ENCODE data around the gene IVL.

IVL gene

DNA sequence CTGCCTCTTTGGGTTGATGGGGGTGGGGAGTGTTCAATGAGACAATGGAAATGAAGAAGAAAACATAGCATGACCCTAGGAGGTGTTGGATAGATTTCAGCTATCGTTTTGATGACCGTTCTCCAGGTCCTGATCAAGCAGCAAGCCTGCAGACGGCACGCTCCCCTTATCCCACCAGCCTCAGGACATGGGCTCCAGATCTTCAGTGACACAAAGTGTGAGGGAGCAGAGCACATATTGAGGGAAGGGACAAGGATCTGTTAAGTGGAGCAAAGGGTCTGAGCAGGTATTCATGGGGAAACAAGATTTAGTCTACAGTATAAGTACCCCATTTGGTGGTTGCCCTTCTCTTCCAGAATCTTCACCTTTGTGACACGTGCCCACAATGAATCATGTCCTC lies 43.4 kb downstream of the IVL start:
- DNase-seq (ENCODE audit: low read depth in 2 of 2): no peak

DNA sequence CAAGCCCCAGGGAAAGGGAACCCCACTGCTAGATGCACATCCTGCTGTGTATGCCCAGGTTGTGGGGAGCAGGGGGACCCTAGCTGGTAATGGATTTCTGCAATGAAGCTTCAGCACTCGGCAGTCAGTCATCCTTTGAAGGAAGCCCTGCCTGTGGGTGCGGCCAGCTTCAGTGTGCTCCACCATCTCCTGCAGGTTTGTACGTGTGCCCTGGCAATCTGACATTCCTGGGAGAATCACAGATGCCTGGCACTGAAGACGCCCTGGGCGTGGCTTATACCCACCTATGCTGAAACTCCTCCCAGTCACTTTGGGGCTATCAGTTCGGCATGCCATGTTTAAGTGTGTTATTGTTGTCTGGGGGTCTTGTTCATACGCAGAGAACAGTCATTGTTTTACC lies 45.4 kb downstream of the IVL start:
- DNase-seq (ENCODE audit: low read depth in 2 of 2): no peak

DNA sequence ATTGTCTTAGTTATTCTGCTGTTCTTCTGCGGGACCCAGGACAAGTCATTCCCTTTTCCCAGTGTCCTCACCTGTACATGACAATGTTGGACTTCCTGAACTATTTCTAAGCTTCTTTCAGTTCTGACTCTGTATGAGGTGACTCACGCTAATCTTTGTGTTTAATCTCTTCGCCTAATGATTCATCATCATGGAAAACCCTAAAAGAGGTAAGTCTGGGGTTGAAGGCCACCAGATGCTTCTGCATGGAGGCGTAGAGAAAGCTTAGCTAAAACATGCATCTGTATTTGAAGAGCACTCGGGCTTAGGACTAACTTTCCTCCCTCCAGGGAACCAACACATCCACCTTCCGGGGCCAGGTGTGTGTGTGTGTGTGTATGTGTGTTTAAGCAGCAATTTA lies 46.1 kb downstream of the IVL start:
- DNase-seq (ENCODE audit: low read depth in 2 of 2): no peak

DNA sequence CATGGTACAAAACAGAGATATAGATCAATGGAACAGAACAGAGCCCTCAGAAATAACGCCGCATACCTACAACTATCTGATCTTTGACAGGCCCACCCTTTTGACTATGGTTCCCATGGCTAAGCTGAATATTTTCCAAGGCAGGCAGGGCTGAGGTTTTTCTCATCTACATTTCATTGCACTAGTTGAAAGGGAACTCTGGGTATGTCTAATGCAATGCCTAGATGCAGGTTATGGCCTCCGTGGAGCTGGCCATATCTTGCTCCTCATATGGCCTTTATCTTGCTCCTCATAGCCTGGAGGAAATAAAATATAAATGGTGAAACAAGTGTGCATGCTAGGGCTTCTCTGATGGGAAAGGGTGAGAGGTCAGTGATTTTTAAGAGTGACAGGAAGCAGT lies 49.2 kb downstream of the IVL start:
- no peak for DNase-seq (ENCODE audit: low read depth in 2 of 2)

DNA sequence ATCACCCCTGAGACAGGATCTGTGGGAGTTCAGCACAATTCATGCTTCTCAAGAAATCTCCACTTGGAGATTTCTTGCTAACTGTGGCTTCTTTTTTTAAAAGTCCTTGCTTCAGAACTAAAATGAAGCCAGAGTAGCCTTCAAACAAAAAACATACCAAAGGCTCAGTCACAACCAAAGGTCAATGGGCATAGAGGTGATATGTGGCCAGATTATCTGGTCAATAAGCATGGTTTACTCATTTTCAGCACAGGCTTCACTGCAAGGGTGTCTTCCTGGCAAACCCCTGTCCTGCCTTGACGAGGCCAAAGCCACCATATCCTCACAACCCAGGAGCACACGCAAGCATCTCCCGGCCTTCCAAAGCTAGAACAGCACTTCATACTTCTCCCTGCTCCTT lies 50.9 kb downstream of the IVL start:
- no peak for DNase-seq (ENCODE audit: low read depth in 2 of 2)

DNA sequence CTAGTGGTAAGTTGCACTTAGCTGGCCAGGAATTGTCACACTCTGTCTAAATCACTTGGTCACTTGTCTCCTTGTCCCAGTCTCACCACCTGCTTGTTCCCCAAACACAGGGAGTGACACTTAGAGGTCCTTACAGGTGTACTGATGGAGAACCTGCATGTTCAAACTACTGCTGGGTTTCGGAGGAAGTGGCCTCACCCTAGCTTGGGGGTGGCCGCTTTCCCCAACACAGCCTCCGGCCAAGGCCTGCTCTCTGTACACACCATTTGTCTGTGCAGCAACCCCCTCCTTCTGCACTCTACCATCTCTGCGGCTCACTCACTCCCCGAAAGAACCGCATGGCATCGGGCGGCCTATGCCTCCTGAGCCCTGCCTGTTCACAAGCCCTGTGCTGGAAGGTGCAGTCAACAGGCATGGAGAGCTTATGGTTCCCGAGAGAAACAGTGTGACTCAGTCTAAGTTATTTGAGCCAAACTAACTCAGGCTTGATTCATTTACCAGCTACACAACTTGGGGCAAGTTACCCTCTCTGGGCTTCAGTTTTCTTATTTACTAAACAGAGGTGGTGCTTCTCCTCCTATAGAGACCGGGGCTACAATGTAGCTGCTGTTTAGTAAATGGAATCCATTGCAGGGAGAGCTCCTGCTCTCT lies 51.6 kb downstream of the IVL start:
- DNase-seq (ENCODE audit: low read depth in 2 of 2): no peak

DNA sequence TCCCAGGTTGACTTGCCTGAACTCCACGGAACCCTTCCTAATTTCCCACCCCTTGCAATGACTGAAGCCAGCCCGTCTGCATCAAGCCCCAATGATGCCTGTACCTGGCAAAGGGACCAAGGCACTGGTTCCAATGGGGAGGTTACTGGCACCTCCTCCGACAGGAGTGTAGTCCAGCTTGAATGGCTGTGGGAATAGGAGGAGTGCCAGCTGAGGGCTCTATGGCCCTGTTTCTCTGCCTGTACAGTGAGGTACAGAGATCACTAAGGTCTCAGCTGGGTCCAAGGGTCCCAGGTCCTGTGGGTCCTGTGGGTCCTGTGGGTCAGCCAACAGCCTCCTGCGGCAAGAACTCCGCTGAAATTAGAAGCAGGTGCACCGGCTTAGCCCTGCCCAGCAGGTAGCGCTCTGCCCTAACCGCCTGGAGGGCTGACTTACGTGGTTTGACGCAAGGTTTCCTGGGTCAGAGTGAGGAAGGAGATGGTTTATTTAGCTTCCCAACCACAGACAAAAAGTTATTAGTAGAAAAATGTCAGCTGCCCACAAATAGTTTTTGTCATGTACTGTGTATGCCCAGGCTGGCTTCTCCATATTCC lies 52.2 kb downstream of the IVL start:
- DNase-seq (ENCODE audit: low read depth in 2 of 2): no peak

Measured in stimulated activated CD8-positive, alpha-beta memory T cell treated with anti-CD3 and anti-CD28 coated beads, Interleukin-2, amount 100 ng/mL, for 1 hour (primary cell).